Stimulated activated CD8-positive, alpha-beta memory T cell treated with anti-CD3 and anti-CD28 coated beads, Interleukin-7, amount 100 ng/mL, for 48 hours (primary cell): ENCODE results near the gene STK32B.
"Not testable (repeated sequence)": the region's sequence is repeated elsewhere in the genome, so short reads cannot be mapped to it uniquely, and the experiment has no call there.

Experiments used
- DNase-seq, 2 donors: peaks; one replicate each; pipeline ENCODE4 v3.0.0-alpha.2; 2020; ENCODE audit warnings: low read depth in 1 of 2; ENCODE audit errors: extremely low read depth in 1 of 2

STK32B gene

DNA sequence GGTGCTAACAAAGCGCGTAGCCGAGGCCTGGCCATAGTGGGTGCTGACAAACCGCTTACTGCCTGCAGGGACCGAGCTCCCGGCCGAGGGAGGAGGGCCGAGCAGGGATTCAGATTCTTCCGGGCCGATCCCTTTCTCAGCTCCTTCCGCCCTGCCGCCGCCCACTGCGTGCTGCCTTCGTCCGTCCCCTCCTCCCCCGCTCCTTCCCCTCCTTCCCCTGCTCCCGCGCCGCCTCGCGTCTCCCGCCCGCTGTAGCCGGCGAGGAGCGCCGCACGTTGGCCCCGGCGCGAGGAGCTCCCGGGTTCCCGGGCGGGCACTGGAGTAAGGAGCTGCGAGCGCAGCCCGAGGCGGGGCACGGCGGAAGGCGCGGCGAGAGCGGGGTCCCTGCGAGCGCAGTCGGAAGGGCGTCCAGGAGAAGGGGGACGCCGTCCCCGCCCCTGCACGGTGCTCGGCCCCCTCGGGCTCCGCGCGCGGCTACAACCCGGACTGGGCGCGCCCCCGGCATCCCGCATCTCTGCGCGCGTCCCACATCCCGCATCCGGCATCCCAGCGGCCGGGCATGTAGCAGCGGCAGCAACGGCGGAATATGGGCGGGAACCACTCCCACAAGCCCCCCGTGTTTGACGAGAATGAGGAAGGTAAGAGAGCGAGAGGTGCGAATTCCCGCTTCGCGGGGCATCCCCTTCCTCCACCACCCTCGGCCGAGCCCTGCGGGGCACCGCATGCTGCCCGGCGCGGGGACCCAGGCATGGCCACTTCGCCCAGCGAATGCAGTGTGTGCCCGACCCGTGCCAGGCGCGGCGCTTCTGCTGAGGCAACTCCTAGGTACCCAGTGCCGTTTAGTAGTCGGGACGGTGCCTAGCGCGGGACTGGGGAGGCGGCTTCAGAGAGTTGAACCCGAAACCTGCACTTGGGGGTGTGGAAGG, at the start of gene STK32B:
TSS of gene STK32B (plus strand) at position 203 of the 926 bp plus-strand sequence.
- DNase-seq = no peak

DNA sequence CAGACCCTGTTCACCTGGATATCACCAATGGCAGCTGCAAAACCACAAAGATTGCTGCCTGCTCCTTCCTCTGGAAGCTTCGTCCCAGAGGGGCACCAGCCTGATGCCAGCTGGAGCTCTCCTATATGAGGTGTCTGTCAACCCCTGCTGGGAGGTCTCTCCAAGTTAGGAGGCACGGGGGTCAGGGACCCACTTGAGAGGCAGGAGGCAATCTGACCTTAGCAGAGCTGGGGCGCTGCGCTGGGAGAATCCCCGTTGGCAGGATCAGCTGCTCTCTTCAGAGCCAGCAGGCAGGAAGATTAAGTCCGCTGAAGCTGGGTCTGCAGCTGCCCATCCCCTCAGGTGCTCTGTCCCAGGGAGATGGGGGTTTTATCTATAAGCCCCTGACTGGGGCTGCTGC, 49.6 kb upstream of the STK32B start:
- not testable (repeated sequence) for DNase-seq

- no peak for DNase-seq
These were observed 47.9 kb upstream of the STK32B start for GRCh38 chr4:5003372-5003857.

DNA sequence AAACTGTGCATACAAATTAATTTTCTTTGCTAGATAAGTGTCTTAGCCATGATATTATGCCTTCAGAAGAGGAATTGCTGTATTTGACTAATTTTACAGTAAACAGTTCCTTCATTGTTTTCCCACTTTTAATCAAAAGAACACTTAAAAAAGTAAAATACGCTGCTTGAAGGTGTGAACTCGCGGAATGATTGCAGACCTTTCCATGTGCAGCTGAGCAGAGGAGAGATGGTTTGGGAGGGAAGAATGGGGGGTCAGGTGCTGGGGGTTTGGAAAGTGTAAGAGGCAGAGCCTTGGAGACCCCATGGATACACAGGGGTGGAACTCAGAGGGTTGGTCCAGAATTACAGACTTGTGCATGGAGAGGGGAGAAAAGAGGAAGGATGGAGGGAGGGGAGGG, 47.4 kb upstream of the STK32B start:
- no peak for DNase-seq

DNA sequence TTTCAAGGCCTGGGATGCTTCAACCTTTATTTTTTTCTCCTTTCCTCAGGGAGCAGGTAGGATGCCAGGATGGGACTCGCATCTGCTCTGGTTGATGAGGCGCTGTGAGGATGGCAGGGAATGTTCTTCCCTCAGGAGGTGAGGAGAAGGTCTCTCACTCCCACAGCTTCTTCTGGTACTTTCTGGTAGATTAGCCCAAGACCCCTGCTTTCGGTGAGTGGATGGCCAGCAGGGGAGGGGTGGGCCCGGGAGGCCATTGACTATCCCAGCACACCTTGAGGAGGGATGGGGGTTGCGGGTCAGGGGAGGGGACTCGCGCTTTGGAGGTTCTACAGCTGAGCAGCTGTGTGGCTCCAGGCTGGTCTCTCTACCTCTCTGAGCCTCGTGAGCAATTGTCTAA, 46.8 kb upstream of the STK32B start:
- DNase-seq = no peak

- not testable (repeated sequence) for DNase-seq
These were observed 44.3 kb upstream of the STK32B start for GRCh38 chr4:5006932-5007331.

GRCh38 chr4:5009796-5010195, 41.5 kb upstream of the STK32B start:
- DNase-seq = no peak

- no peak for DNase-seq
These were observed 40.3 kb upstream of the STK32B start for GRCh38 chr4:5010984-5011383.

DNA sequence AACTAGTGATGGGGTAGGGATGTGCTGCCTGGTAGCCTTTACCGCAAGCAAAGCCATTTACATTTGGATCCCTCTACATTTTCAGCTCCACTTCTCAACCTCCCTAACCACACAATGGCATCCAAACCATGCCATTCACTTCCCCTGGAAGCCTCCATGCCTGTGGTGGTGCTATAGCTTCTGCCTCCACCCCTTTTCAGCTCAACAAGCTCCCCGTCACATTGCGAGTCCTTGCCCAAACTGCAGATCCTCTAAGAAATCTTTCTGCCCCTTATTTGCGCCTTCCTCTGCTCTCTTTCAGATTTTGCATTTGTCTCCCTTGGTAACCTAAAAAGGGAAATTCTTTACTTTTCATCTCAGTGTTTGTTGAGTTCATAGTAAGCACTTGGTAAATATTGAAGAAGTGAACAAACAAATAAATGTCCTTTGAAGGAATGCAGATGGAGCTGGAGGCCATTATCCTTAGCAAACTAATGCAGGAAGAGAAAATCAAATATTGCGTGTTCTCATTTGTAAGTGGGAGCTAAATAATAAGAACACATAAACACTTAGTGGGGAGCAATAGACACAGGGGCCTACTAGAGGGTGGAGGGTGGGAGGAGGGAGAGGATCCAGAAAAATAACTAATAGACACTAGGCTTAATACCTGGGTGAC, 38.9 kb upstream of the STK32B start:
- DNase-seq = no peak

DNA sequence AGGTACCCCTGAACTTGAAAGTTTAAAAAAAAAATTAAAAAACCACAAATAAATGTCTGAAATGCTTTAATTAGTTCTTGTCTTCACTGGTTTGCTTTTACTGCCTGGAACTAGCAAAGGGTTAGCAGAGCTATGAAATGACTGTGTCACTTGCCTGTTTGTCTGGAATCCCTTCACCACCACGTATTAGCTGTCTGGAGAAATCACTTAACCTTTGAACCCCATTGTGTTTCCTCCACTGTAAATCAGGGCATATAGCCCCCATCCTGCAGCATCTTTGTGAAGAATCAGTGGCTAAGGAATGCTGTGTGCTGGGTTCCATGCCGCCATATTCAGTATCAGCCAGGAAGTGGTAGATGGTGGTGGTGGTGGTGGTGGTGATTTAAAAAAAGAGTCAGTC, 38.3 kb upstream of the STK32B start:
- no peak for DNase-seq

GRCh38 chr4:5014007-5014682, 37.1 kb upstream of the STK32B start:
- DNase-seq = no peak

DNA sequence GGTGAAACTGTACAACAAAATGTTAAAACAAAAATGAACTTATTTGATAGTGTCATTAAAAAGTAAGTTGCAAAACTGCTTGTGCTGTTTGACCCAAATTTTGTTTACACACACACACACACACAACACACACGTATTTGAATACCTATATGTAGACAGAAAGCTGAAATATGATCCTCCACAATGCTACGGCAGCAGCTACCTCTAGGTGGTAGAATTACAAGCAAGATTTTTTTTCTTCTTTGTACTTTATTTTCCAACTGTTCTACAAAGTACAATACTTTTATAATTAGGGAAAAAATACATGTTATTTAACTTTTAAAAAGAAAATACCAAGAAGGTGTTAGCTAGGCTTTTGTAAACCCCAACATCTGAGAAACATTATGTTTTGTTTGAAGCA, 33.2 kb upstream of the STK32B start:
- DNase-seq = no peak

- DNase-seq = no peak
These were observed 32.7 kb upstream of the STK32B start for GRCh38 chr4:5018603-5019002.

GRCh38 chr4:5019274-5019673, 32.0 kb upstream of the STK32B start, which contains the start of gene CYTL1:
Gene CYTL1 (minus strand): TSS chr4:5019458. CDS start chr4:5019445, 13 bp downstream.
- no peak for DNase-seq

DNA sequence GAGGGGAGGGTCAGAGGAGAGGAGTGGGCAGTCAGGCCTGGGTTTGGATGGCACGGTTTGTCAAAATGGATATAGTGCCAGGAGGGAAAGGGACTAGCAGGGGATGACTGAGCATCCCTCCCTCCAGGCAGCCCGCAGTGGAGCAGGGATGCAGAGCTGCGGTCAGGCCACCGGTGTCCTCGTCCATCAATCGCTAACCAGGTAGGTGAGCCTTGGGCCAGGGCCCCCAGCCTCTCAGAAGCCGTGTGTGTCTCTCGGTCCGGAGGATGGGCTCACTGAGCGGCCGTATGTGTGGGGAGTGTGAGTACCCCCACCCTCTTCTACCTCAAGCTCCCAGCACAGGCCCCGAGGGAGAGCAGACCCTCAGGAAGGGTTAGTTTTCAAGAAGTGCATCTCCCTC, 31.5 kb upstream of the STK32B start:
- DNase-seq = no peak

GRCh38 chr4:5020341-5020740, 30.9 kb upstream of the STK32B start:
- DNase-seq = no peak

DNA sequence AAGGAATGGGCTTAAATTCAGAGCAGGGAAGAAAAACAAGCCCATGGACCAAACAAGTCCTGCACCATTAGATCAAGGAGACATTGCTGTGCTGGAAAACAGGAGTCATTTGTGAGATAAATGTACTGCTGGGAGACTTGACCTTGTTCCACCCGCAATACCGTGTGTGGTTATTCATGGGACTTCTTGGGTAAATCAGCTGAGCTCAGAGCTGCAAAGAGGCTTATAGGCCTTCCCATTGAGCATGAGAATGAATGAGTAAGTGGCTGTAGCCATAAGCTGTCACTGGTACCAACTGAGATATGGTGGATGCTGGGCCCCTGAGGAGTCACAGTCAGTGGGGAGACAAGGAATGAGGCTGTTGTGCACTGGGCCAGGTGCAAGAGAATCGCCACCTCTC, 29.7 kb upstream of the STK32B start:
- DNase-seq = no peak

GRCh38 chr4:5024673-5025072, 26.6 kb upstream of the STK32B start:
- DNase-seq = no peak

GRCh38 chr4:5026371-5026770, 24.9 kb upstream of the STK32B start:
- DNase-seq = no peak

- no peak for DNase-seq
These were observed 23.9 kb upstream of the STK32B start for GRCh38 chr4:5027346-5027745.

- no peak for DNase-seq
These were observed 22.8 kb upstream of the STK32B start for GRCh38 chr4:5028480-5028879.
